ENCODE data around the gene NCK2. TPM values are rescaled to one million over a fixed set of nuclear protein-coding genes. Genes with fewer than 3 reads are reported as not detected.

NCK2 gene
- polyA plus RNA-seq, 3 donors: 2.5 to 18.2 (median 7.6) TPM

DNA sequence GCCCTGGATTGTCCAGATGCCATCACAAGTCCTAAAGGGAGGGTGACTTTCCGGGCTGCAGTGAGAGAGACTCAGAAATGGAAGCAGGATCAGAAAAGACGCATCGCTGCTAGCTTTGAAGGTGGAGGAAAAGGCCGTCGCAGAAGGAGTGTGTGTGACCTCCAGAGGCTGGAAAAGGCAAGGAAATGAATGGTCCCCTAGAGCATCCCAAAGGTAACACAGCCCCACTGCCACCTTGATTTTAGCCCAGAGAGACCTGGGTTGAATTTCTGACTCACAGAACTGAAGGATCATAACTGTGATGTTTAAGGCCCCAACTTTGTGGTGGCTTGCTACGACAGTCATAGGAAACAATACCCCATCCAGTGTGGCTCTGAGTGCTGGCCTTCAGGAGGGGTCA, 8.6 kb upstream of the NCK2 start:
- 67% methylated on average over 1 of the region's 6 CpGs for WGBS (ENCODE audit: insufficient coverage)
- Histone ChIP-seq H3K4me2 (replicated peaks; ENCODE audit: extremely low read depth, low read length, poor library complexity, severe bottlenecking) (no peak overlapping the region), H3K4me1 (ENCODE audit: control insufficient read depth in 1 of 2, insufficient read depth in 2 of 2, low read length in 2 of 2) (peaks cover 0 to 3% of the 10 kb centered on the region in 2 donors), H3K36me3 (replicated peaks in 1 of 2; ENCODE audit: control insufficient read depth in 1 of 2, insufficient read depth in 2 of 2, low read length in 2 of 2) (no peaks in the 10 kb centered on the region), H2AFZ (ENCODE audit: insufficient read depth, low read depth, low read length, poor library complexity, severe bottlenecking) (no peak overlapping the region), H3K4me3 (replicated peaks in 1 of 3; ENCODE audit: low read depth in 2 of 3, low read length in 3 of 3) (no peak overlapping the region), H3K9me3 (replicated peaks in 1 of 2; ENCODE audit: control insufficient read depth in 1 of 2, insufficient read depth in 1 of 2, low read length in 2 of 2) (no peaks in the 10 kb centered on the region), H3K27me3 (ENCODE audit: control insufficient read depth in 2 of 2, insufficient read depth in 2 of 2, low read length in 2 of 2) (no peaks in the 10 kb centered on the region), H3K9ac (ENCODE audit: insufficient read depth, low read length, poor library complexity, severe bottlenecking) (no peak overlapping the region), H3K27ac (ENCODE audit: low read depth in 1 of 2, low read length in 2 of 2) (no peak overlapping the region), H3K79me2 (ENCODE audit: insufficient read depth, low read length) (no peaks in the 10 kb centered on the region), H4K20me1 (ENCODE audit: insufficient read depth, low read length) (no peaks in the 10 kb centered on the region)
- Mint-ChIP-seq H3K4me1 (peaks cover 20% of the 10 kb centered on the region), H3K27ac (peak overlapping the region in 1 of 7 donors; percentile 6), H3K4me3 (no peak overlapping the region), H3K36me3 (no peaks in the 10 kb centered on the region), H3K27me3 (ENCODE audit: low read depth in 3 of 3) (peaks cover 2 to 9% (median 3%) of the 10 kb centered on the region in 3 donors), H3K9me3 (peaks cover 0 to 7% (median 2%) of the 10 kb centered on the region in 7 donors)
- DNase-seq: no peak
- TF ChIP-seq, protein P1, sequence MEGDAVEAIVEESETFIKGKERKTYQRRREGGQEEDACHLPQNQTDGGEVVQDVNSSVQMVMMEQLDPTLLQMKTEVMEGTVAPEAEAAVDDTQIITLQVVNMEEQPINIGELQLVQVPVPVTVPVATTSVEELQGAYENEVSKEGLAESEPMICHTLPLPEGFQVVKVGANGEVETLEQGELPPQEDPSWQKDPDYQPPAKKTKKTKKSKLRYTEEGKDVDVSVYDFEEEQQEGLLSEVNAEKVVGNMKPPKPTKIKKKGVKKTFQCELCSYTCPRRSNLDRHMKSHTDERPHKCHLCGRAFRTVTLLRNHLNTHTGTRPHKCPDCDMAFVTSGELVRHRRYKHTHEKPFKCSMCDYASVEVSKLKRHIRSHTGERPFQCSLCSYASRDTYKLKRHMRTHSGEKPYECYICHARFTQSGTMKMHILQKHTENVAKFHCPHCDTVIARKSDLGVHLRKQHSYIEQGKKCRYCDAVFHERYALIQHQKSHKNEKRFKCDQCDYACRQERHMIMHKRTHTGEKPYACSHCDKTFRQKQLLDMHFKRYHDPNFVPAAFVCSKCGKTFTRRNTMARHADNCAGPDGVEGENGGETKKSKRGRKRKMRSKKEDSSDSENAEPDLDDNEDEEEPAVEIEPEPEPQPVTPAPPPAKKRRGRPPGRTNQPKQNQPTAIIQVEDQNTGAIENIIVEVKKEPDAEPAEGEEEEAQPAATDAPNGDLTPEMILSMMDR (IDR thresholded peaks at IDR 0.05): no peak
- intact Hi-C loops (cut with micrococcal nuclease): no loop called here

DNA sequence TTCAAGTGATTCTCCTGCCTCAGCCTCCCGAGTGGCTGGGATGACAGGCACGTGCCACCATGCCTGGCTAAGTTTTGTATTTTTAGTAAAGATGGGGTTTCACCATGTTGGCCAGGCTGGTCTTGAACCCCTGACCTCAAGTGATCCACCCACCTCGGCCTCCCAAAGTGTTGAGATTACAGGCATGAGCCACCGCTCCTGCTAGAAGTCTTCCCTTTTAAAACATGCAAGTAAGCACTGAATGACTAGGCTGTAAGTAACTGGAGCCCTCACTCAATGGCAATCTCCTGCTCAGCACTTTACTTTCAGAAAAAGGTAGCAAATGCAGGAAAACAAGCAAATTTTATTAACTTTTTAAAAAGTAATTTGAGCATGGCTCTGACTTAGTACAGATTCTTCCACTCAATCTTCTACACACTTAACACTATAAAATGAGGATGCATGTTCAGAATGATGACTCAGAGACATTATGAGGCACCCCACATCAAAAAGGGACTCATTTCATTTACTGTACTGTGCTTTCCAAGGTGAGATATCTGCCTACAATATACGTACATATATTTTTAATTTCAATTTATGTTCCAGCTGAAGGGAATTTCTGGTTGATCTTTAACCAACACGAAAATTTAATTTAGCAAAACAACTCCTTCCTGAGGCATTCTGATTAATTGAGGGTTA, 6.6 kb upstream of the NCK2 start:
- Mint-ChIP-seq H3K4me3 (no peak overlapping the region), H3K4me1 (peaks cover 9% of the 10 kb centered on the region), H3K9me3 (peaks cover 0 to 7% (median 2%) of the 10 kb centered on the region in 7 donors), H3K36me3 (no peaks in the 10 kb centered on the region), H3K27ac (no peak overlapping the region), H3K27me3 (ENCODE audit: low read depth in 3 of 3) (peaks cover 3 to 6% (median 5%) of the 10 kb centered on the region in 3 donors)
- Histone ChIP-seq H3K27ac (ENCODE audit: low read depth in 1 of 2, low read length in 2 of 2) (no peak overlapping the region), H3K36me3 (replicated peaks in 1 of 2; ENCODE audit: control insufficient read depth in 1 of 2, insufficient read depth in 2 of 2, low read length in 2 of 2) (no peaks in the 10 kb centered on the region), H3K9ac (ENCODE audit: insufficient read depth, low read length, poor library complexity, severe bottlenecking) (no peak overlapping the region), H2AFZ (ENCODE audit: insufficient read depth, low read depth, low read length, poor library complexity, severe bottlenecking) (no peak overlapping the region), H3K4me1 (ENCODE audit: control insufficient read depth in 1 of 2, insufficient read depth in 2 of 2, low read length in 2 of 2) (no peaks in the 10 kb centered on the region), H4K20me1 (ENCODE audit: insufficient read depth, low read length) (no peaks in the 10 kb centered on the region), H3K9me3 (replicated peaks in 1 of 2; ENCODE audit: control insufficient read depth in 1 of 2, insufficient read depth in 1 of 2, low read length in 2 of 2) (no peaks in the 10 kb centered on the region), H3K4me2 (replicated peaks; ENCODE audit: extremely low read depth, low read length, poor library complexity, severe bottlenecking) (no peak overlapping the region), H3K79me2 (ENCODE audit: insufficient read depth, low read length) (no peaks in the 10 kb centered on the region), H3K27me3 (ENCODE audit: control insufficient read depth in 2 of 2, insufficient read depth in 2 of 2, low read length in 2 of 2) (no peaks in the 10 kb centered on the region), H3K4me3 (replicated peaks in 1 of 3; ENCODE audit: low read depth in 2 of 3, low read length in 3 of 3) (no peak overlapping the region)
- TF ChIP-seq, protein P1 (IDR thresholded peaks at IDR 0.05): no peak
- 100% methylated on average over 3 of the region's 6 CpGs for WGBS (ENCODE audit: insufficient coverage)
- no peak for DNase-seq
- intact Hi-C loops (cut with micrococcal nuclease): no loop called here

Data from CD14-positive monocyte (primary cell).